IPS-11a (cell line): ENCODE data around the gene ZNF622.
A peak's percentile ranks its signal among the peaks of the same experiment; 100 is the strongest.
"Not testable (repeated sequence)": the region's sequence is repeated elsewhere in the genome, so short reads cannot be mapped to it uniquely, and the experiment has no call there.

Experiments used
- H3K4me3 ChIP-seq: one replicate; pipeline ENCODE4 v1.5.1; 2013; ENCODE audit warnings: low read depth, low read length, control low read depth

ZNF622 gene

DNA sequence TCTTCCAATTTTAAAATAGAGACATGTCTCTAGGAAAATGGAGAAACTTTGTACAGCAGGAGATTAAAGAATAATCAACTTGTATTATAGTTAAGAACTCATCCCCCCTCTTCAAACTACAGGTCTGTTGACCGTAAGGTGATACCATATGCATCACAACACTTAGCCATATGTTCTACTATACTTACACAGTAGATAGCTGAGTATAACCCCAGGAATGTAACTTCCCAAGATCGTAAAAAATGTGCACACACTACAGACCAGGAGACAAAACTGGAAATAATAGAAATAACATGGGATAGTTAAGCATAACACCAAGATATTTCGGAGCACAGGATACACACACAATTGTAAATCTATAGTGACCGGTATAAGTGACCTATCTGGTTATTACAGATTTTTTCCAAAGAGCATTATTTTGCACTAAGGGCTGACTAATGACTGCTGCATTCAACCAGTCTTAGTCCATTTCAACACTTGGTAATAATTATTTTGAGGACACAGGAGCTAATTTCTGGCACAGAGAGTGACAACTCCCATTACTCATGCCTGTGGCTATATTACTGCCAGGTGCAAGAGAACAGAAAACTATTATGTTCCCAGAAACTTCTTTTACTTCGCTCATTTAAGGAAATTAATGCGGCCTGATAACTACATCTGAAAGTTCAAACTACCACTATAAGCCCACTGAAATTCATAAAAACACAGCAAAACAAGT lies 15.4 kb upstream of the ZNF622 start:
- no peak overlapping the region for H3K4me3 ChIP-seq

DNA sequence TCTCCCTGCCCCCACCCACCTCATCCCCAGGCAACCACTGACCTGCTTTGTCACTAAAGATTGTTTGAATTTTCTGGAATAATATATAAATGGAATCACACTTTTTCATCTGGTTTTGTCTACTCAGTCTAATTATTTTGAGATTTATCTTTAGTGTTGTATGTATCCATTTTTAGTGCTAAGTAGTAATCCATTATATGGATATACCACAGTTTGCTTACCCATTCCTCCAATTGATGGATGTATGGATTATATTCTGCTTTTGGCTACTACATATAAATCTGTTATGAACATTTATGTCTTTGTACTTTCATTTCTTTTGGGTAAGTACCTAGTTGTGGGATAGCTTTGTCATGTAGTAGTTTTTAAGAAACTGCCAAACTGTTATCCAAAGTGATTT lies 14.5 kb upstream of the ZNF622 start:
- no peak overlapping the region for H3K4me3 ChIP-seq

DNA sequence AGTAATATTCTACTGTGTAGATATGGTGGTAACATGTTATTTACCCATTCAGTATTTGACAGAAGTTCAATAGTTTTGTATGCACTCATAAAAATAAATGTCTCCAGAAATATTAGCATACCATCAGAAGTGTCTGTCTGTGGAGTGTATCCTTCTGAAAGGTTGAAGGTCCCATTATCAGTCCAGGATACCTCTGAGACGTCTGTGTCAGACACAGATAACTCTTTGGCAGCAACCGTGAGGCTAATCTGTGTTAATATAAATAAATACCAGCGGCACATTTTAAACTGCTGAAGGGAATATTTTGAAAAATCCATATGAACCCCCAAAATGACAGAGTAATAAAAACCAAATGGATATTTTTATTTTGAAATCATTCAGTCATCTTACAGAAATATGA lies 11.9 kb upstream of the ZNF622 start:
- no peak overlapping the region for H3K4me3 ChIP-seq

DNA sequence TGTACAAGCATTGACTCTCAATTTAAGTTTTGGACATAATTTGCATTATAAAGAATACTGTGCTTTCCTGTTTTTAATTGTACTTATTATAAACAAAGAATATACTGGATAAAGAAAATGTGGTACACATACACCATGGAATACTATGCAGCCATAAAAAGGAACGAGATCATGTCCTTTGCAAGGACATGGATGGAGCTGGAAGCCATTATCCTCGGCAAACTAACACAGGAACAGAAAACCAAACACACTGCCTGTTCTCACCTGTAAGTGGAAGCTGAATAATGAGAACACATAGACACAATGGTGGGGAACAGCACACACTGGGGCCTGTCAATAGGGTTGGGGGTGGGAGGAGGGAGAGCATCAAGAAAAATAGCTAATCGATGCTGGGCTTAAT lies 10.8 kb upstream of the ZNF622 start:
- H3K4me3 ChIP-seq = not testable (repeated sequence)

DNA sequence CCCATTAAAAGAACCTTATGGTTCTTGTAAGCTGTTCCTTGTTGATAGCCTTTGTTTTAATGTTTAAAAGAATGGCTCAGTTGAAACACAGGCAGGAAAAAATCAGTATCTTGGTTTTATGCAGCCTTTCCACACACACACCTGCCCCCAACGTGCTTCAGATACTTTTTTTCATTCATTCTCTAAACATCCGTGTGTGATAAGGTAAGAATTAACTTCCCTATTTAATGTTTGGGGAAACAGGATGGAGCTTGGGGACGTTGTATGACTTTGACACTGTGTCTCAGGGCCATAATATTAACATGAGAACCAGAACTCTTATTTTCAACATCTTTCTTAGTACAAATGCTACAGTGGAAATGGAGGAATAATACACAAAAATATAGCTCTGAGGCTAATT lies 5.8 kb upstream of the ZNF622 start:
- H3K4me3 ChIP-seq = no peak overlapping the region

DNA sequence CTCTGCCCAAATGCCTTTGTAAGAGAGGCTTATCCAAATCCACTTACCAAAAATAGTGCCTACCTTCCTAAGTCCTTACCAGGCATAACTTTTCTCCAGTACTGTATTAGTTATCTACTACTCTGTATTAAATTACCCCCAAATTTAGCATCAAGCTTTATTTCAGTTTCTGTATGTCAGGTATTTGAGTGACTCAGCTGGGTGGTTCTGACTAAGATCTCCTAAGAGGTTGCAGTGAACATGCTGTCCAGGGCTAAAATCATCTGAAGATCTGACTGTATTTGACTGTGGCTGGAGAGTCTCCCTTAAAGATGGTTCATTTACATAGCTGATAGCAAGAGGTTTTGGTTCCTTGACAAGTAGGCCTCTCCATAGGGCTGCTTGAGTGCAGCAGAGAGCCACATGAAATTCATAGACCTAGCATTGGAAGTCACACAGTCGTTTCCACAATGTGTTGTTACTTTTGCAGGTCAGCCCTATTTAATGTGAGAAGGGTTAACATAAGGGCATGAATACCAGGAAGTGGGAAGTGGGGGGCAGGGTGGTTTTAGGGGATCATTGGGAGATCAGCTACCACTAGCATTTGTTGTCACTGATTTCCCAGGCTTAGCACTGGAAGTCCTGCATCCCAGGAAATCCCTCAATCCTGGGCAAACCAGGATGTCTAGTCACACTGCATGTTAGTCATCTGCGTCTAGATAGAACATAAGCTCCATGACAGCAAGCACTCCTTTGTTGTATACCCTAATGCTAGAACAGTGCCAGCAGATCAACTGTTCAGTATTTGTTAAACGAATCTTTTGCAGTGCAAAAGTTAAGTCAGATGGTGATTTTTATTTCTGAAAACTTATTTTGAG lies 2.0 kb upstream of the ZNF622 start:
- H3K4me3 ChIP-seq = no peak overlapping the region

DNA sequence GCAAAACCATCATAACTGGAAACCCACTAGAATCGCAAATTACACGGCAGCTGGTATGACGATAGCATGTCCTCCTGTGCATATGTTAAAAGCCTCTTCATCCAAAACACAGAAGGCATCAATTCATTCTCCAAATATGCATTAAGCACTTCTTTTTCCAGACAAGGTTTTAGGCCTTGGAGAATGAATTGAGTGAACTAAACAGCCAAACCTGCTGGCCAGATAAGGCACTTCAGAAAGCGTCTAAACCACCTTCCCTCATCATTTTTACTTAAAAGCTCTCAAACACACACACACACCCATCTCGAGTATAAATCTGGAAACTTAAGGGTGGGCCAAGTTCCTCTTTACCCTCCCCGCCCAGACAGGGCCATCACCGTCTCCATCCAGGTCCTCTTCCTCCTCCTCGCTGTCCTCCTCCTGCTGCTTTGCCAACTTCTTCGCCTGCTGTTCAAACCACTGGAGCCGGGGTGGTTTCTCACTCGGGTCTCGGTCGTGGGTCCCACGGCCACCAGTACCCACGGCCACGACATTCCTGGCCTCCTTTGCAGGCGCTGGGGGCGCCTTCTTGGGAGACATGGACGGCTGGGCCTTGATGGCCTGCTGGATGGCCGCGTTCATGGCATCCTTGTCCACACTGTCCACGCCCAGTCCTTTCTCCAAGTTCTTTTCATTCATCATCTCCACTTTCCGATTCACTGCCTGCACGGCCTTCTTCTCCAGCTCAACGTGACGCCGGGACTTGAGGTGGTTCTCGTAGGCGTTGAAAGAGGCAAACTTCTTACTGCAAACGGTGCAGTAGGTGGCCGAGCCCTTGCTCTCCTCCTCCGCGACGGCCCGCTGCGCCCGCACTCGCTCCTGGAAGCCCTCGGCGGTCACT lies 696 bp downstream of the ZNF622 start:
- peak overlapping the region; percentile 94 for H3K4me3 ChIP-seq

DNA sequence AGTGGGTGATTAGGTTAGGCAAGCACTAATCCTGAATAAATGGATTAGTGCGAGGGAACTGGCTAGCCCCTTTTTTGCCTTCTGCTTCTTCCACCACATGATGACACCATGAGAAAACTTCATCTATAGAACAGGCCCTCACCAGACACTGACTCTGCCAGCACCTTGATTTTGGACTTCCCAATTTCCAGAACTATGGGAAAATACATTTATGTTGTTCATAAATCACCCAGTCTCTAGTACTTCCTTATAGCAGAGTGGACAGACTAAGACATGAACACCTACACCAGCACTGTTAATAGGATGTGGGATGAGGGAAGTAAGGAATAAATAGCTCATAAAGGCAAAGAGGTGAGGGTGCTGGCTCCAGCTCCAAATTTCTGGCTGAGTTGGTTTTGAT lies 1.4 kb downstream of the ZNF622 start:
- H3K4me3 ChIP-seq = peak overlapping the region; percentile 94

DNA sequence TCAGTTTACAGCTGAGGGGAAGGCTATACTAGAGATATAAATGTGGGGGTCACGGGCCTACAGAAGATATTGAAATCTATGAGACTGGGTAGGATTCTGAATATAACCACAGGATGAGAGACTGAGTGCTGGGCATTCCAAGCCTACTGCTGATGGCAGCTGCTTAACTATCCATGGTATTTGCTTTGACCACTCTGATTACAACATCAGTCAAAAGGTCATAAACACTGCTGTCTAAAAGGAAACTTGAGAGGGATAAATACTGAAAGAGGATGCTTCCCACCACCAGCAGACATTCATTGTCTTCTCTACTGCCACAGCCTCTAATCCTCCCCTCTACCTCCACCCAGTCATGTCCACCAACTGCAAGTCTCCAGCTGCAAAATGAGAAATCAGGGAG lies 3.8 kb downstream of the ZNF622 start:
- H3K4me3 ChIP-seq = no peak overlapping the region

DNA sequence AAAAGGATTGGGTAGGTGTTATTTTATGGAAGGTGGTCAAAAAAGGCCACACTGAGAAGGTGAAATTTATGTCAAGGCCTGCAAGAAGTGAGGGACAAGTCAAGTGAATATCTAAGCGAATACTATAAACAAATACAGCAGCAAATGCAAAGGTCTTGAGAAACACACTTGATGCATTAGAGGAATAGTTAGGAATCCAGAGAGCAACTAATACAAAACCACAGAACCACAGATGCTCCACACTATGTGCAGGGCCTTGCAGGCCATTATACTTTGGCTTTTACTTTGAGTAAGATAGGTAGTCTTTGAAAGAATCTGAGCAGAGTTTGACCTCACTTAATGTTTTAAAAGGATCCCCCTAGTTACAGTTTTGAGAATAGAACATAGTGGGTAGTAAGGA lies 4.6 kb downstream of the ZNF622 start:
- no peak overlapping the region for H3K4me3 ChIP-seq

DNA sequence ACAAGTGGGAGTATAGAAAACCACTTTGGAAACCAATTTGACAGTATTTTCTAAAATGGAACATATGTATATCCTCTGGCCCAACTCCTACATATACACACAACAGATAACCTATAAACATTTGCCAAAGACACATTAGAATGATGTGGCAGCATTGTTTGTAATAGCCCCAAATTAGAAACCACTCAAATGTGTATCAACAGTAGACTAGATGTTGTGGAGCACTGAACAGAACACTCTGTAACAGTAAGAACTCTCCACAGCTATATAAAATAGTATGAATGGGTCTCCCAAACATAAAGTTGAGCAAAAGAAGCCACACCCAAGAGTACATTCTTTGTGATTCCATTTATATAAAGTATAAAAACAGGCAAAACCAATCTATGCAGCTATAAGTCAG lies 6.1 kb downstream of the ZNF622 start:
- H3K4me3 ChIP-seq = no peak overlapping the region

DNA sequence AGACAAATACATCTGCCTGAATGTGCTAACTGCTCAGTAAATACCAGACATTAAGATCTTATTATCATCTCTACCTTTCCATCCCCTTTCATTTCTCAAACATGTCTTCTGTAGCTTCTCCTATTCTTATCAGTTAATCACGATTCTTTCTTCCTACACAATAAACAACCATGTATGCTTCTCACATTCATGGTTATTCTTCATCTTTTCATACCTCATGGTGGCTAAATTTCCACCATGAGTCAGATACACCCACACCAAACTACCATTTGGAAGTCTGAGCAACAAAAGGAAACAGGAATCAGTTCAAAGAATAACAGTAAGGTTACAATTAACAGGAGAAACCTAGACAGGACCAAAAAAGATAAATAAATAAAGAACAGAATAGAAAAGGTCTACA lies 7.7 kb downstream of the ZNF622 start:
- no peak overlapping the region for H3K4me3 ChIP-seq

DNA sequence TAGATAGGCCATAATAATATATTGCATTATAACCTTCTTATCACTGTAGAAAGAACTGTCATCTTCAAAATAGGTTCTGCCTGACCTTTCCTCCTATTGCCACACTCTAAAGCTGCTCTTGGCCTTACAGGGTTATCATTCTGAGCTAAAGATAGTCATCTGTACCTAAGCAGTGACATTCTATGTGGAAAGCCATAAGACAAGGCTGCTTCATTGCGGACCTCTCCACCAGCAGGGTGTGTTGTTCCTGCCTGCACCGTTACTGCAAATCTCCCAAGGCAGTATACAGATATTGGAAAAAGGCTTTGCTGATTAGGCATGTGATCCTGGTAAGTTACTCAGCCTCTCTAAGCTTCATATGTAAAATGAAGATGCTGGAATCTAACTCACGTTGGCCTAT lies 8.1 kb downstream of the ZNF622 start:
- H3K4me3 ChIP-seq = no peak overlapping the region

DNA sequence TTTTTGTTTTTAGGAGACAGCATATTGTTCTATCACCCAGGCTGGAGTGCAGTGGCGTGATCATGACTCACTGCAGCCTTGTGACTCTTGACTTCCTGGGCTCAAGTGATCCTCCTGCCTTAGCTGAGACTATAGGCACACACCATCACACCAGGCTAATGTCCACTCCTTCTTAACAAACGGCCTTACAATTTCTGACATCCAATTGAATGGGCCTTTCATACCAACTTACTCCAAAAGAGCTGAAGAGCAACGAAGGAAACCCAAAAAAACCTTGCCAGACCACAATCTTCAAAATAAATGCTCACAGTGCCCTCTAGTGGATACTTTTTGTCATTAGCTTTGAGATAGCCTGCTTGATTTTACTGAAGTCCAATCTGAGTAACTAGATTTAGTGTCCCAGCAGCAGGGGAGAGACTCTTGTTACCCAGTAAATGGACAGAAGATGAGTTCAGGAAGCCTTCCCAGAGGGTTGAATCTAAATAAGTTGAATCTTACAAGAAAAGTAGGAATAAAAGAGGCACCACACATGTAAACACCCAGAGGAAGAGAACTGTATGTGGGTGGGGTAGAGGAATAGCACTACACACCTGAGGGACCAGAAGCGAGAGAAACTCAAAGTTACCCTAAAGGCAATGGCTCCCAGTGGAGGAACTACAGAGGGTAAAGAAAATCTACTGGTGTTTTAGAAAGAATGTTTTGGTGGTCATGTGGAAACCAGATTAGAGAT lies 9.3 kb downstream of the ZNF622 start:
- H3K4me3 ChIP-seq = no peak overlapping the region

DNA sequence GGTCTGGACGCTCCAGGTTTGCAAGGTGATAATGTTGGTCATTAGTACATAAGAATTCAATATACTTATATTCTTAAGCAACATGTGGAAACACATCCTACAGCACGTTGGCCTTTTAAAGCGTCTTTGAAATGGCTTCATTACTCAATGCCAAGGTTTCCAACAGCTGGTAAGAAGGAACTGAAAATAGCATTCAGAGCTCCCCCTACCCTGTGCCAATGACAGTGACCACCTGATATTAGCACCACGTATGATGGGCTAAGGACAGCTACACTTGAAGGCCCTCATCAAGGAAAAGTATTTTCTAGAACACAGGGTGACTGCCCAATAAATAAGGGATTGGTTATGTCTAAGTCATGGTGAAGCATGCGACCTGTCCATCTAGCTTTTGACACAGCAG lies 9.9 kb downstream of the ZNF622 start:
- H3K4me3 ChIP-seq = no peak overlapping the region

DNA sequence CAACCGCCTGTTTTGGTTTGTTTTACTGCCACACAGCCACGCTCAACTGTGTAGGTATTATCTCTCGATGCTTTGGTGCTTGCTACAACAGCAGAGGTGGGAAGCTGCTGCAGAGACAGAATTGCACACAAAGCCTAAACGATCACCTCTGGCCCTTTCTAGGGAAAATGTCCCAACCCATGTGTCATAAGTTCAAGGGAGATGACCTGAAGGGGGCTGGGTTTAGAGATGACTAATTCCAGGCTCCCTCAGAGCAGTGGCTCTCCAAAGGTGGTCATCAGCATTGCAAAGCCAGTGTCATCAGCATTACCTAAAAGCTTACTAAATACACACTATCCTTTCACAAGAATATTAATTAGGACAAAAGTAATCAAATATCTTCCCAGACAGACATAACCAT lies 10.9 kb downstream of the ZNF622 start:
- no peak overlapping the region for H3K4me3 ChIP-seq

DNA sequence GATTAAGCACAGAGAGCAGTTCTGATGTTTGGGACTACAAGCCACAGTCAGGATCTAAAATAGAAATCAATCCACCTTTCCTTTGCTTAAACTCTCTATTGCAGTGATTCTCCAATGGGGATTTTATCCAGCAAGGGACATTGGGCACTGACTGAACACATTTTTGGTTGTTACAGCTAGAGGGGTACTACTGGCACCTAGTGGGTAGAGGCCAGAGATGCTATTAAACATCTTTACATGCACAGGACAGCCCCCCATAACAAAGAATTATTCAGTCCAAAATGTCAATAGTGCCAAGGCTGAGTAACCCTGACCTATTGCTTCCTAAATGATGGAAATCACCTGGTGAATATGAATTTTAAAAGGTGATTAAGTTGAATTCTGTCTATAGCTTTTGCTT lies 12.0 kb downstream of the ZNF622 start:
- no peak overlapping the region for H3K4me3 ChIP-seq

DNA sequence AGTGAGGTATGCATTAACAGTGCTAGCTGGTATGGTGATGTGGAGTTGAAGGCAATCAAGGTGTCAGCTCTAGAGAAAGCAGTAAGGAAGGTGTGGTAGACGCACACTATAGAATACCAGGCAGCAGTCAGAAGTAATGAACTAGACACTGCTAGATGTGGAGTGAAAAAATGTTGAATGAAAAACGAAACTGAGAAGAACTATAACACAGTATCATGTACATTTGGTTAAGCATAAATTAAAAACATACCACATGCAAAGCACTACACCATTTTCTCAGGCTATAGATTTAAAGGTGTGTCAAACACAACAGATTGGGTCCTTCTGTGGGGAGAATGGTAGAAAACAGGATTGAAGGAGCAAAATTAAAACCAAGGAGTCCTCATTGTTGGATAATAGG lies 15.4 kb downstream of the ZNF622 start:
- no peak overlapping the region for H3K4me3 ChIP-seq

DNA sequence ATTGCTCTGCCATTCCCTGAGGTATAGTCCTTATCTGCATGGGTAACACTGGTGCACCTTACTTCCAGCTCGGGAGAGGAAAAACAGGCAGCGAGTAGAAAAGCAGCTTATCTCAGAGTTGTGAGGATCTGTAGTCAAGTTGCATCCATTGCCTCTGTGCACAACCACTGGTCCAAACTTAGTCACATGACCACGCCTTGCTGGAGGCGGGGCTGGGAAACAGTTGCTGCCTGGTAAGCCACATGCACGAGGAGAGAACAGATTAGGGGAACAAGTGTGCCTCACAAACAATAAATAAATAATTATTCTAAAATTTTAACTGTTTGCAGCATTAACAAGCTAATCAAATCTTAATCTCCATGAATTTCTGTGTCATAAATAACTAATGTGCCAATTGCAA lies 18.6 kb downstream of the ZNF622 start:
- H3K4me3 ChIP-seq = no peak overlapping the region

DNA sequence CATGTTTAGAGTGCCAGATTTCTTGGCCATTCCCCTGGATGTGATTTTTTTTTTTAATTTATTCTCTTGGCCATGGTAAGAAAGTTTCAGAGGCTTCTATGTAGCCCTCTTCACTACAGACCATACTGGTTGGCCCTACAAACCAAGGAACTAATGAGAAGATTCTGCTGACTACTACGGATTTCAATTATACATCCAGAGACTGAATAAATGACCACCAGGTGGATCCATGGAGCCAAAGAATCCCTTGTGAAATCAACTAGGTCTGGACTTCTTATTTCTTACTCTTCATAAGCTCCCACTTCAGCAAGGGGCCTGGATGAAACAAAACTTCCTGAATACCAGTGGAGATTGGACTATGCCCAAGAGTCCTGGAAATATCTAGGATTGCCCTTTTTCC lies 27.6 kb downstream of the ZNF622 start:
- no peak overlapping the region for H3K4me3 ChIP-seq
